SU-DHL-6 (cell line): ENCODE data around the gene LAMA3.

Experiments
- H2AFZ ChIP-seq: fragments of 200-600 bp; sonication (generic); 2 replicates; pipeline ENCODE4 v1.6.1; 2014; ENCODE audit warnings: low read depth, mild to moderate bottlenecking, moderate library complexity, mixed read lengths, antibody characterized with exemption, low read length; ENCODE audit not compliant: severe bottlenecking
- H3F3A ChIP-seq: fragments of 200-600 bp; shearing (Covaris generic); 2 replicates; pipeline ENCODE4 v1.6.0; 2016; ENCODE audit warnings: antibody characterized with exemption, mild to moderate bottlenecking; ENCODE audit not compliant: insufficient read depth
- H3K27ac ChIP-seq: fragments of 200-600 bp; sonication (generic); 2 replicates; pipeline ENCODE4 v1.5.1; 2016; ENCODE audit warnings: low read depth, mild to moderate bottlenecking, low read length, moderate library complexity, mixed read lengths
- H3K27me3 ChIP-seq: fragments of 200-600 bp; sonication (generic), shearing (Covaris generic); 2 replicates; pipeline ENCODE4 v1.6.0; 2014; ENCODE audit warnings: mild to moderate bottlenecking, low read length
- H3K36me3 ChIP-seq: fragments of 200-600 bp; sonication (generic); 2 replicates; pipeline ENCODE4 v1.6.1; 2014; ENCODE audit warnings: mild to moderate bottlenecking, low read length, mixed read lengths
- H3K4me2 ChIP-seq: fragments of 300-600, 200-600 bp; shearing (Covaris generic), sonication (generic); 2 replicates; pipeline ENCODE4 v1.6.0; 2014; ENCODE audit warnings: low read length, low read depth, mild to moderate bottlenecking; ENCODE audit not compliant: poor library complexity, severe bottlenecking
- H3K4me3 ChIP-seq: fragments of 200-600 bp; sonication (generic); 2 replicates; pipeline ENCODE4 v1.5.1; 2014; ENCODE audit warnings: antibody characterized with exemption, low read length, mild to moderate bottlenecking, mixed read lengths; ENCODE audit not compliant: insufficient read depth, poor library complexity, severe bottlenecking
- H3K79me2 ChIP-seq: fragments of 200-600 bp; sonication (generic); 2 replicates; pipeline ENCODE4 v1.6.1; 2014; ENCODE audit warnings: mild to moderate bottlenecking, low read length, moderate library complexity; ENCODE audit not compliant: insufficient read depth
- H3K9ac ChIP-seq: fragments of 200-600 bp; sonication (generic); 2 replicates; pipeline ENCODE4 v1.7.0; 2014; ENCODE audit warnings: mild to moderate bottlenecking, low read length
- H3K9me2 ChIP-seq: fragments of 200-600 bp; sonication (generic); replicated peaks from 2 replicates; pipeline ENCODE4 v1.6.1; 2014; ENCODE audit warnings: low read length; ENCODE audit not compliant: insufficient read depth
- H3K9me3 ChIP-seq: fragments of 200-600 bp; sonication (generic); 2 replicates; pipeline ENCODE4 v1.6.1; 2014; ENCODE audit warnings: low read length, mixed read lengths; ENCODE audit not compliant: insufficient read depth
- H4K20me1 ChIP-seq: fragments of 200-600 bp; sonication (generic); 2 replicates; pipeline ENCODE4 v1.6.1; 2014; ENCODE audit warnings: low read depth, mild to moderate bottlenecking, antibody characterized with exemption, low read length, moderate library complexity, mixed read lengths
- EZH2phosphoT487 ChIP-seq: fragments of 200-600 bp; sonication (generic), shearing (Covaris generic); conservative IDR thresholded peaks from 2 replicates; pipeline ENCODE4 v1.6.1; 2018; ENCODE audit warnings: mild to moderate bottlenecking, antibody characterized with exemption, low read length, moderate library complexity, mixed read lengths
- TF ChIP-seq, protein P1 (sequence below): fragments of 200-600 bp; sonication (generic); IDR thresholded peaks from one replicate; pipeline ENCODE4 v1.5.1; 2017; ENCODE audit warnings: antibody characterized with exemption, mild to moderate bottlenecking, low read length, moderate library complexity; ENCODE audit not compliant: insufficient read depth, poor library complexity, severe bottlenecking

Gene LAMA3

GRCh38 chr18:23835506-23835905 lies 146.3 kb downstream of the LAMA3 start:
- TF ChIP-seq, protein P1, sequence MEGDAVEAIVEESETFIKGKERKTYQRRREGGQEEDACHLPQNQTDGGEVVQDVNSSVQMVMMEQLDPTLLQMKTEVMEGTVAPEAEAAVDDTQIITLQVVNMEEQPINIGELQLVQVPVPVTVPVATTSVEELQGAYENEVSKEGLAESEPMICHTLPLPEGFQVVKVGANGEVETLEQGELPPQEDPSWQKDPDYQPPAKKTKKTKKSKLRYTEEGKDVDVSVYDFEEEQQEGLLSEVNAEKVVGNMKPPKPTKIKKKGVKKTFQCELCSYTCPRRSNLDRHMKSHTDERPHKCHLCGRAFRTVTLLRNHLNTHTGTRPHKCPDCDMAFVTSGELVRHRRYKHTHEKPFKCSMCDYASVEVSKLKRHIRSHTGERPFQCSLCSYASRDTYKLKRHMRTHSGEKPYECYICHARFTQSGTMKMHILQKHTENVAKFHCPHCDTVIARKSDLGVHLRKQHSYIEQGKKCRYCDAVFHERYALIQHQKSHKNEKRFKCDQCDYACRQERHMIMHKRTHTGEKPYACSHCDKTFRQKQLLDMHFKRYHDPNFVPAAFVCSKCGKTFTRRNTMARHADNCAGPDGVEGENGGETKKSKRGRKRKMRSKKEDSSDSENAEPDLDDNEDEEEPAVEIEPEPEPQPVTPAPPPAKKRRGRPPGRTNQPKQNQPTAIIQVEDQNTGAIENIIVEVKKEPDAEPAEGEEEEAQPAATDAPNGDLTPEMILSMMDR: no peak
- no peak for TF ChIP-seq EZH2phosphoT487
- H3K36me3 ChIP-seq: no peaks in the 10 kb centered on the region
- no peaks in the 10 kb centered on the region for H3K27me3 ChIP-seq
- no peaks in the 10 kb centered on the region for H3K9me3 ChIP-seq
- H2AFZ ChIP-seq: no peak overlapping the region
- H3K9me2 ChIP-seq: no peaks in the 10 kb centered on the region
- H3K79me2 ChIP-seq: no peaks in the 10 kb centered on the region
- no peak overlapping the region for H3K4me3 ChIP-seq
- H3K9ac ChIP-seq: no peak overlapping the region
- no peak overlapping the region for H3K4me2 ChIP-seq
- no peaks in the 10 kb centered on the region for H3F3A ChIP-seq
- H4K20me1 ChIP-seq: no peaks in the 10 kb centered on the region
- no peak overlapping the region for H3K27ac ChIP-seq

- Histone ChIP-seq H3K4me2 (no peak overlapping the region), H4K20me1 (no peaks in the 10 kb centered on the region), H3K9ac (no peak overlapping the region), H3K27ac (no peak overlapping the region), H2AFZ (no peak overlapping the region), H3K36me3 (no peaks in the 10 kb centered on the region), H3F3A (no peaks in the 10 kb centered on the region), H3K79me2 (no peaks in the 10 kb centered on the region), H3K9me3 (no peaks in the 10 kb centered on the region), H3K4me3 (no peak overlapping the region), H3K27me3 (no peaks in the 10 kb centered on the region), H3K9me2 (no peaks in the 10 kb centered on the region)
- TF ChIP-seq, protein P1: no peak
- TF ChIP-seq EZH2phosphoT487: no peak
Observed at GRCh38 chr18:23837591-23837990, 148.3 kb downstream of the LAMA3 start.

GRCh38 chr18:23838233-23838632 lies 149.0 kb downstream of the LAMA3 start:
- Histone ChIP-seq H3K4me3 (no peak overlapping the region), H3K27ac (no peak overlapping the region), H3K9me3 (no peaks in the 10 kb centered on the region), H4K20me1 (no peaks in the 10 kb centered on the region), H3K36me3 (no peaks in the 10 kb centered on the region), H3K79me2 (no peaks in the 10 kb centered on the region), H3K4me2 (no peak overlapping the region), H3K9me2 (no peaks in the 10 kb centered on the region), H3K27me3 (no peaks in the 10 kb centered on the region), H2AFZ (no peak overlapping the region), H3F3A (no peaks in the 10 kb centered on the region), H3K9ac (no peak overlapping the region)
- TF ChIP-seq, protein P1: no peak
- TF ChIP-seq EZH2phosphoT487: no peak
